MM.1S (cell line): ENCODE data around the gene GOLGA6B.
A peak's percentile ranks its signal among the peaks of the same experiment; 100 is the strongest.

ENCODE experiments used
- DNase-seq: peaks from one replicate; pipeline ENCODE4 v3.0.0-alpha.2; 2015
- H2AFZ ChIP-seq: fragments of 300-600 bp; sonication (generic); 2 replicates; pipeline ENCODE4 v1.6.0; 2016; ENCODE audit warnings: antibody characterized with exemption, low read length
- H3F3A ChIP-seq: fragments of 300-600 bp; sonication (generic); 2 replicates; pipeline ENCODE4 v1.6.1; 2016; ENCODE audit warnings: mild to moderate bottlenecking, antibody characterized with exemption, low read length, moderate library complexity, mixed read lengths; ENCODE audit not compliant: insufficient read depth
- H3K27ac ChIP-seq: fragments of 300-600 bp; sonication (generic); 2 replicates; pipeline ENCODE4 v1.5.1; 2016; ENCODE audit warnings: mild to moderate bottlenecking, low read length
- H3K27me3 ChIP-seq: fragments of 300-600 bp; sonication (generic); replicated peaks from 2 replicates; pipeline ENCODE4 v1.6.0; 2016; ENCODE audit warnings: low read length; ENCODE audit not compliant: insufficient read depth
- H3K36me3 ChIP-seq: fragments of 300-600 bp; sonication (generic); replicated peaks from 2 replicates; pipeline ENCODE4 v1.6.1; 2016; ENCODE audit warnings: mild to moderate bottlenecking, low read length, mixed read lengths; ENCODE audit not compliant: insufficient read depth
- H3K4me1 ChIP-seq: fragments of 300-600 bp; sonication (generic); 2 replicates; pipeline ENCODE4 v1.6.1; 2016; ENCODE audit warnings: low read length, mixed read lengths
- H3K4me2 ChIP-seq: fragments of 300-600 bp; sonication (generic); 2 replicates; pipeline ENCODE4 v1.6.0; 2016; ENCODE audit warnings: low read depth, low read length
- H3K4me3 ChIP-seq: fragments of 300-600 bp; sonication (generic); 2 replicates; pipeline ENCODE4 v1.5.1; 2016; ENCODE audit warnings: low read length, mixed read lengths
- H3K79me2 ChIP-seq: fragments of 300-600 bp; sonication (generic); 2 replicates; pipeline ENCODE4 v1.6.1; 2016; ENCODE audit warnings: mixed run types, low read length, mixed read lengths
- H3K9ac ChIP-seq: fragments of 300-600 bp; sonication (generic); 2 replicates; pipeline ENCODE4 v1.6.1; 2016; ENCODE audit warnings: low read length, mixed read lengths
- H3K9me2 ChIP-seq: fragments of 300-600 bp; sonication (generic); replicated peaks from 2 replicates; pipeline ENCODE4 v1.6.1; 2016; ENCODE audit warnings: mild to moderate bottlenecking, low read length, mixed read lengths; ENCODE audit not compliant: insufficient read depth
- H3K9me3 ChIP-seq: fragments of 300-600 bp; sonication (generic); replicated peaks from 2 replicates; pipeline ENCODE4 v1.6.1; 2016; ENCODE audit warnings: mild to moderate bottlenecking, low read length, mixed read lengths; ENCODE audit not compliant: insufficient read depth
- H4K20me1 ChIP-seq: fragments of 300-600 bp; sonication (generic); 2 replicates; pipeline ENCODE4 v1.6.1; 2016; ENCODE audit warnings: mild to moderate bottlenecking, low read length, moderate library complexity, mixed read lengths; ENCODE audit not compliant: insufficient read depth
- CTCF ChIP-seq: fragments of 300-600 bp; sonication (generic); IDR thresholded peaks from 2 replicates; pipeline ENCODE4 v1.5.1; 2016; ENCODE audit warnings: antibody characterized with exemption, low read length, mixed read lengths
- EZH2 ChIP-seq: fragments of 300-600 bp; sonication (generic); optimal IDR thresholded peaks from 2 replicates; pipeline ENCODE3; 2017; ENCODE audit warnings: low read depth, mild to moderate bottlenecking, antibody characterized with exemption, low read length, mixed read lengths
- EZH2phosphoT487 ChIP-seq: fragments of 300-600 bp; sonication (generic); IDR thresholded peaks from 2 replicates; pipeline ENCODE4 v1.6.1; 2018; ENCODE audit warnings: antibody characterized with exemption, low read length

Gene GOLGA6B

GRCh38 chr15:72671525-72671924 lies 17.0 kb downstream of the GOLGA6B start:
- DNase-seq = no peak
- Histone ChIP-seq H3K27ac (no peak overlapping the region), H3K9me2 (no peaks in the 10 kb centered on the region), H3K4me1 (no peaks in the 10 kb centered on the region), H3K4me2 (0 out of 2 replicates have a peak overlapping the region, but pooled peaks have one; percentile 72), H2AFZ (no peak overlapping the region), H4K20me1 (no peaks in the 10 kb centered on the region), H3K4me3 (no peak overlapping the region), H3F3A (no peaks in the 10 kb centered on the region), H3K36me3 (no peaks in the 10 kb centered on the region), H3K27me3 (no peaks in the 10 kb centered on the region), H3K79me2 (no peaks in the 10 kb centered on the region), H3K9me3 (no peaks in the 10 kb centered on the region), H3K9ac (no peak overlapping the region)
- TF ChIP-seq CTCF (no peak), EZH2phosphoT487 (no peak), EZH2 (no peak)

GRCh38 chr15:72676838-72677237 lies 22.3 kb downstream of the GOLGA6B start:
- Histone ChIP-seq H3K4me2 (no peak overlapping the region), H3K79me2 (no peaks in the 10 kb centered on the region), H3K4me1 (no peaks in the 10 kb centered on the region), H3K4me3 (no peak overlapping the region), H3K27me3 (peaks cover 7% of the 10 kb centered on the region; the same call in 1 of the 2 replicates), H2AFZ (no peak overlapping the region), H3K9me2 (no peaks in the 10 kb centered on the region), H3K9me3 (no peaks in the 10 kb centered on the region), H4K20me1 (no peaks in the 10 kb centered on the region), H3K36me3 (no peaks in the 10 kb centered on the region), H3K27ac (no peak overlapping the region), H3K9ac (no peak overlapping the region), H3F3A (no peaks in the 10 kb centered on the region)
- TF ChIP-seq EZH2phosphoT487 (no peak), CTCF (no peak), EZH2 (no peak)
- DNase-seq = no peak

DNA sequence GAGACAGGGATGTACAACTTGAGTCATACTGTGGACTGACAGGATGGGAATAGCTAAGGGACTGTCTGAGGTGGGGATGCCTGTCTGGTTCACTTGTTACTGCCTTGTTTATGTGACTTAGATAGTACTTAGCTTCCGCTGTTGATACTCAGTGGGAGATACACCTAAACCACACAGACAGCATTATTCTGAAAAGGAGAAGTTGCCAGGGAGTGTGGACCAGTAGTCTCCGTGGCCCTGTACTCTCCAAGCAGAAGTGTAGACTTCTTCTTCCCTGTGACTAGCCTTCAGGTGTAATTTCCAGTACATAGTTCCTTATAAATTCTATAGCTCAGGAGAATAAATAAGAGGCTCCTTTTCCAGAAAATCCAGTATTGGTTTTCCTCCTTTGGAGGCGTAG lies 26.4 kb downstream of the GOLGA6B start:
- TF ChIP-seq EZH2 = no peak
- Histone ChIP-seq H3K27me3 (peaks cover 7% of the 10 kb centered on the region; the same call in 1 of the 2 replicates), H4K20me1 (no peaks in the 10 kb centered on the region), H2AFZ (no peak overlapping the region), H3K36me3 (no peaks in the 10 kb centered on the region), H3K4me3 (no peak overlapping the region), H3K9me3 (no peaks in the 10 kb centered on the region), H3K4me1 (peaks cover 6% of the 10 kb centered on the region; the same call in 1 of the 2 replicates), H3K27ac (no peak overlapping the region), H3K9me2 (no peaks in the 10 kb centered on the region), H3K4me2 (no peak overlapping the region), H3K79me2 (no peaks in the 10 kb centered on the region), H3F3A (peaks cover 10% of the 10 kb centered on the region), H3K9ac (no peak overlapping the region)
- no peak for DNase-seq

DNA sequence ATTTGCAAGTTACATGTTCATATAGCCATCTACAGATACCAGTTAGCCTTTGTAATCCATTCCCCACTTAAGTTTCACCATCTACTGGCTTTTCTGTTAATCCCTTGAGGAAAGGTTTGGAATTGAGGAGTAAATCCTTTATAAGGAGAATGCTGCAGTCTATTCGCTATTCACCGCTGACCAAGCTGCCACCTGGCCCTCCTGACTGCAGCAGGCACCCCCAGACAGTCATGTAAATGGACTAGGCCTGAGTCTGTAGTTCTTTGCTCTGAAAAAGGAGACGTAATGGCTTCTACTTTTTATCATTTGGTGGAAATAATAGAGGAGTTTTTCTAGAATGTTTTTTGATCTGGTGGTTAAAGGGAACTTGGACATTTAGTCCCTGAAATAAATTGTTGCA lies 28.3 kb downstream of the GOLGA6B start:
- no peaks in the 10 kb centered on the region for H3K9me3 ChIP-seq
- H3K27me3 ChIP-seq = peaks cover 7% of the 10 kb centered on the region; the same call in 1 of the 2 replicates
- H2AFZ ChIP-seq = no peak overlapping the region
- H4K20me1 ChIP-seq = no peaks in the 10 kb centered on the region
- no peak for TF ChIP-seq EZH2
- TF ChIP-seq EZH2phosphoT487 = no peak
- H3K9ac ChIP-seq = no peak overlapping the region
- H3K4me3 ChIP-seq = no peak overlapping the region
- peaks cover 6% of the 10 kb centered on the region; the same call in 1 of the 2 replicates for H3K4me1 ChIP-seq
- no peaks in the 10 kb centered on the region for H3K9me2 ChIP-seq
- H3K27ac ChIP-seq = no peak overlapping the region
- no peak for DNase-seq
- no peaks in the 10 kb centered on the region for H3K79me2 ChIP-seq
- no peak overlapping the region for H3K4me2 ChIP-seq
- H3F3A ChIP-seq = peaks cover 19% of the 10 kb centered on the region
- no peaks in the 10 kb centered on the region for H3K36me3 ChIP-seq
